ENCODE data around the gene RBFOX2. TPM values are rescaled to one million over a fixed set of nuclear protein-coding genes. Genes with fewer than 3 reads are reported as not detected.

The RBFOX2 gene
- polyA plus RNA-seq, 1 of the 3 experiments (the other 2 are of a cell fraction) = 115 TPM

DNA sequence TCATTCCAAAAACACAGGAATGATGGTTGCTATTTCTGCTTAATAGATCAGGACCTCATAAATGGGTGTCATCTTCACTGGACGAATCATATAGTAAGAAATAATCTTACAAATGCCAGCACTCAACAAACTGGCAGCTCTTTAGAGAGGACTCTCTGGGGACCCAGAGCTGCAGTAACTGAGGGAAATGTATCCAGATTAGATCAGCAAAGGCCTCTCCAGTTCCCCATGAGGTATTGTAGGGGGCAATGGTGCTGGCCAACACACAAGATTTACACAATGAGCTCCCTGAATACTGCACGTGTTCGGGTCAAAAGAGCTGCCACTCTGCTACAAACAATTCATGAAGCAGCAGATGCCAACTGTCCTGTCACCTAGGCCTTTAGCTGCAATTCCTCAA lies 110.2 kb downstream of the RBFOX2 start:
- H3K4me3 ChIP-seq (ENCODE audit: low read depth in 2 of 2, low read length in 1 of 2) = no peak overlapping the region
- peaks cover 52 to 61% of the 10 kb centered on the region in 2 experiments; a peak in 3 of 4 replicates for H3K4me1 ChIP-seq (ENCODE audit: control insufficient read depth in 1 of 2, insufficient read depth in 2 of 2, low read depth in 1 of 2, low read length in 1 of 2)
- H3K9me2 ChIP-seq = no peaks in the 10 kb centered on the region
- H2AFZ ChIP-seq (ENCODE audit: low read depth) = no peak overlapping the region
- H3K79me2 ChIP-seq (ENCODE audit: insufficient read depth) = peaks cover 98% of the 10 kb centered on the region
- no peak for DNase-seq
- H3K9me3 ChIP-seq = no peaks in the 10 kb centered on the region
- ChIA-PET CTCF (interaction anchor here (0.9 to 9.9 kb wide), 8 partner anchors 12 to 206 kb away, joined by 3 to 64 read pairs (median 8); no protein-coding TSS in a partner anchor), POLR2A (no interaction called here)
- peak overlapping the region in 1 of 2 experiments; percentile 54; a peak in 2 of 4 replicates for H3K27ac ChIP-seq (ENCODE audit: low read depth in 2 of 2, low read length in 1 of 2)
- TF ChIP-seq RAD21 (IDR thresholded peaks at IDR 0.05; ENCODE audit: low read length) (no peak), FOXJ3 (CRISPR knock-in tag; IDR thresholded peaks at IDR 0.05) (no peak), NFIC (IDR thresholded peaks at IDR 0.05; ENCODE audit: borderline replicate concordance) (no peak), MEF2A (IDR thresholded peaks at IDR 0.05; ENCODE audit: borderline replicate concordance, low read depth) (no peak), RCOR1 (IDR thresholded peaks at IDR 0.05; ENCODE audit: low read length) (no peak), TAF1 (IDR thresholded peaks at IDR 0.05; ENCODE audit: borderline replicate concordance, low read depth, low read length) (no peak), FOXM1 (IDR thresholded peaks at IDR 0.05; ENCODE audit: low read depth) (no peak)
- TF ChIP-seq, protein P1, sequence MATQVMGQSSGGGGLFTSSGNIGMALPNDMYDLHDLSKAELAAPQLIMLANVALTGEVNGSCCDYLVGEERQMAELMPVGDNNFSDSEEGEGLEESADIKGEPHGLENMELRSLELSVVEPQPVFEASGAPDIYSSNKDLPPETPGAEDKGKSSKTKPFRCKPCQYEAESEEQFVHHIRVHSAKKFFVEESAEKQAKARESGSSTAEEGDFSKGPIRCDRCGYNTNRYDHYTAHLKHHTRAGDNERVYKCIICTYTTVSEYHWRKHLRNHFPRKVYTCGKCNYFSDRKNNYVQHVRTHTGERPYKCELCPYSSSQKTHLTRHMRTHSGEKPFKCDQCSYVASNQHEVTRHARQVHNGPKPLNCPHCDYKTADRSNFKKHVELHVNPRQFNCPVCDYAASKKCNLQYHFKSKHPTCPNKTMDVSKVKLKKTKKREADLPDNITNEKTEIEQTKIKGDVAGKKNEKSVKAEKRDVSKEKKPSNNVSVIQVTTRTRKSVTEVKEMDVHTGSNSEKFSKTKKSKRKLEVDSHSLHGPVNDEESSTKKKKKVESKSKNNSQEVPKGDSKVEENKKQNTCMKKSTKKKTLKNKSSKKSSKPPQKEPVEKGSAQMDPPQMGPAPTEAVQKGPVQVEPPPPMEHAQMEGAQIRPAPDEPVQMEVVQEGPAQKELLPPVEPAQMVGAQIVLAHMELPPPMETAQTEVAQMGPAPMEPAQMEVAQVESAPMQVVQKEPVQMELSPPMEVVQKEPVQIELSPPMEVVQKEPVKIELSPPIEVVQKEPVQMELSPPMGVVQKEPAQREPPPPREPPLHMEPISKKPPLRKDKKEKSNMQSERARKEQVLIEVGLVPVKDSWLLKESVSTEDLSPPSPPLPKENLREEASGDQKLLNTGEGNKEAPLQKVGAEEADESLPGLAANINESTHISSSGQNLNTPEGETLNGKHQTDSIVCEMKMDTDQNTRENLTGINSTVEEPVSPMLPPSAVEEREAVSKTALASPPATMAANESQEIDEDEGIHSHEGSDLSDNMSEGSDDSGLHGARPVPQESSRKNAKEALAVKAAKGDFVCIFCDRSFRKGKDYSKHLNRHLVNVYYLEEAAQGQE (IDR thresholded peaks at IDR 0.05; ENCODE audit: low read depth, low read length) = no peak
- TF ChIP-seq, protein P2, sequence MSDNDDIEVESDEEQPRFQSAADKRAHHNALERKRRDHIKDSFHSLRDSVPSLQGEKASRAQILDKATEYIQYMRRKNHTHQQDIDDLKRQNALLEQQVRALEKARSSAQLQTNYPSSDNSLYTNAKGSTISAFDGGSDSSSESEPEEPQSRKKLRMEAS (IDR thresholded peaks at IDR 0.05; ENCODE audit: low read depth) = no peak
- H4K20me1 ChIP-seq (ENCODE audit: insufficient read depth) = peaks cover 88% of the 10 kb centered on the region
- H3K4me2 ChIP-seq = no peak overlapping the region
- WGBS (ENCODE audit: low lambda C conversion rate) = 47% methylated on average over 3 of the region's 3 CpGs
- no peaks in the 10 kb centered on the region for H3K27me3 ChIP-seq (ENCODE audit: insufficient read depth)
- peaks cover 0 to 5% of the 10 kb centered on the region in 2 experiments for H3K36me3 ChIP-seq (replicated peaks in 1 of 2; ENCODE audit: control insufficient read depth in 1 of 2, insufficient read depth in 2 of 2, low read length in 1 of 2)
- H3K9ac ChIP-seq = no peak overlapping the region
- peaks cover 21% of the 10 kb centered on the region for H3F3A ChIP-seq (replicated peaks; ENCODE audit: insufficient read depth)

DNA sequence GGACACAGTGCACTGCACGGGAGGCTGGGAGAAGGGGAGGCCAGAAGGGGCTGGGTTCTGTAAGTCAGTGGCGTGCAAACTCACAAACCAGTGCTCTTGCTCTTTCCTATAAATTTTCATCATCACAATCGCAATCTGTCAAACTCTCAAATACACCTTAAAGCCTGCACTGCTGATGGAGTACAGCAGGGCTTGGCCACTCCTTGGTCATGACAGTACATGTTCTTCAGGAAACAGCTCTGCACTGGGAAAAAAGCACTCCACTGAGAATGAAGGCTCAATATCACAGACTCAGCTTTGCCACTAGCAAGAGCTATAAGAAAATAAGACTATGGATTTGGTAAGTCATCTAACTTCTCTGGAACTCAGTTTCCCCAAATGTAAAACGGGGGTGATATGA lies 111.0 kb downstream of the RBFOX2 start:
- Histone ChIP-seq H4K20me1 (ENCODE audit: insufficient read depth) (peaks cover 85% of the 10 kb centered on the region), H3K27me3 (ENCODE audit: insufficient read depth) (no peaks in the 10 kb centered on the region), H3K9me2 (no peaks in the 10 kb centered on the region), H2AFZ (ENCODE audit: low read depth) (no peak overlapping the region), H3K9me3 (no peaks in the 10 kb centered on the region), H3K27ac (ENCODE audit: low read depth in 2 of 2, low read length in 1 of 2) (peak overlapping the region in 1 of 2 experiments; percentile 54; a peak in 2 of 4 replicates), H3K36me3 (replicated peaks in 1 of 2; ENCODE audit: control insufficient read depth in 1 of 2, insufficient read depth in 2 of 2, low read length in 1 of 2) (peaks cover 0 to 5% of the 10 kb centered on the region in 2 experiments), H3K4me1 (ENCODE audit: control insufficient read depth in 1 of 2, insufficient read depth in 2 of 2, low read depth in 1 of 2, low read length in 1 of 2) (peaks cover 52 to 59% of the 10 kb centered on the region in 2 experiments; a peak in 3 of 4 replicates), H3K4me2 (no peak overlapping the region), H3K4me3 (ENCODE audit: low read depth in 2 of 2, low read length in 1 of 2) (no peak overlapping the region), H3K79me2 (ENCODE audit: insufficient read depth) (peaks cover 97% of the 10 kb centered on the region), H3K9ac (no peak overlapping the region), H3F3A (replicated peaks; ENCODE audit: insufficient read depth) (peaks cover 23% of the 10 kb centered on the region)
- no peak for TF ChIP-seq RXRA (IDR thresholded peaks at IDR 0.05; ENCODE audit: borderline replicate concordance, low read depth)
- TF ChIP-seq ELF1 (IDR thresholded peaks at IDR 0.05) = no peak
- TF ChIP-seq RFX5 (IDR thresholded peaks at IDR 0.05; ENCODE audit: low read length) = no peak
- no peak for TF ChIP-seq NRF1 (IDR thresholded peaks at IDR 0.05; ENCODE audit: low read depth, low read length)
- TF ChIP-seq, protein P3, sequence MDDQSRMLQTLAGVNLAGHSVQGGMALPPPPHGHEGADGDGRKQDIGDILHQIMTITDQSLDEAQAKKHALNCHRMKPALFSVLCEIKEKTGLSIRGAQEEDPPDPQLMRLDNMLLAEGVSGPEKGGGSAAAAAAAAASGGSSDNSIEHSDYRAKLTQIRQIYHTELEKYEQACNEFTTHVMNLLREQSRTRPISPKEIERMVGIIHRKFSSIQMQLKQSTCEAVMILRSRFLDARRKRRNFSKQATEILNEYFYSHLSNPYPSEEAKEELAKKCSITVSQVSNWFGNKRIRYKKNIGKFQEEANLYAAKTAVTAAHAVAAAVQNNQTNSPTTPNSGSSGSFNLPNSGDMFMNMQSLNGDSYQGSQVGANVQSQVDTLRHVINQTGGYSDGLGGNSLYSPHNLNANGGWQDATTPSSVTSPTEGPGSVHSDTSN (IDR thresholded peaks at IDR 0.05) = no peak
- no peak for TF ChIP-seq YY1 (IDR thresholded peaks at IDR 0.05; ENCODE audit: low read depth)
- TF ChIP-seq POLR2AphosphoS5 (IDR thresholded peaks at IDR 0.05; ENCODE audit: low read depth, low read length) = no peak
- TF ChIP-seq EP300 (IDR thresholded peaks at IDR 0.05; ENCODE audit: borderline replicate concordance in 1 of 2, low read depth in 1 of 2, low read length in 1 of 2) = no peak
- no peak for TF ChIP-seq MXI1 (IDR thresholded peaks at IDR 0.05; ENCODE audit: low read depth, low read length)
- no peak for TF ChIP-seq NFIC (IDR thresholded peaks at IDR 0.05; ENCODE audit: borderline replicate concordance)
- TF ChIP-seq EZH2phosphoT487 (IDR thresholded peaks at IDR 0.05; ENCODE audit: borderline replicate concordance, low read depth) = no peak
- TF ChIP-seq TAF1 (IDR thresholded peaks at IDR 0.05; ENCODE audit: borderline replicate concordance, low read depth, low read length) = no peak
- TF ChIP-seq, protein P1 (IDR thresholded peaks at IDR 0.05; ENCODE audit: low read depth, low read length) = no peak
- 87% methylated on average over 4 of the region's 4 CpGs for WGBS (ENCODE audit: low lambda C conversion rate)
- ChIA-PET POLR2A (no interaction called here), CTCF (interaction anchor here (0.7 to 9.9 kb wide), 7 partner anchors 13 to 295 kb away, joined by 3 to 64 read pairs (median 11); no protein-coding TSS in a partner anchor)
- DNase-seq = no peak
